Amniotic epithelial cell (primary cell): ENCODE measurements around the gene ACTRT3.

ENCODE experiments used
- DNase-seq: peaks from one replicate; pipeline ENCODE4 v3.0.0-alpha.2; 2010; ENCODE audit warnings: low read depth

ACTRT3 gene

GRCh38 chr3:169769287-169770181, at the start of gene ACTRT3:
Gene ACTRT3 (minus strand): TSS chr3:169769561. CDS start chr3:169769520, 41 bp downstream.
- DNase-seq: peak; percentile 79

- peak; percentile 72 for DNase-seq
Measured at GRCh38 chr3:169818316-169818715, 49.0 kb upstream of the ACTRT3 start.

- no peak for DNase-seq
Measured at GRCh38 chr3:169815590-169816150, 46.3 kb upstream of the ACTRT3 start.

- DNase-seq: peak; percentile 24
Measured at GRCh38 chr3:169813757-169814517, 44.6 kb upstream of the ACTRT3 start.

- no peak for DNase-seq
Measured at GRCh38 chr3:169813278-169813677, 43.9 kb upstream of the ACTRT3 start.

- DNase-seq: peak; percentile 77
Measured at GRCh38 chr3:169812332-169813235, 43.2 kb upstream of the ACTRT3 start, which contains the start of the genes LRRC34 and LRRIQ4. Gene LRRC34 (minus strand): TSS chr3:169812904. CDS start chr3:169812548, 356 bp downstream. Gene LRRIQ4 (plus strand): TSS chr3:169812870. CDS start chr3:169821922, 9,052 bp downstream.

- DNase-seq: peak; percentile 82
Measured at GRCh38 chr3:169811631-169812331, 42.4 kb upstream of the ACTRT3 start.

- no peak for DNase-seq
Measured at GRCh38 chr3:169809230-169809795, 40.0 kb upstream of the ACTRT3 start.

- no peak for DNase-seq
Measured at GRCh38 chr3:169804681-169805080, 35.3 kb upstream of the ACTRT3 start.

- DNase-seq: no peak
Measured at GRCh38 chr3:169792359-169792758, 23.0 kb upstream of the ACTRT3 start.

GRCh38 chr3:169790687-169791429, 21.5 kb upstream of the ACTRT3 start:
- DNase-seq: no peak

- no peak for DNase-seq
Measured at GRCh38 chr3:169790219-169790618, 20.9 kb upstream of the ACTRT3 start.

GRCh38 chr3:169787791-169788190, 18.4 kb upstream of the ACTRT3 start:
- no peak for DNase-seq

GRCh38 chr3:169787120-169787519, 17.8 kb upstream of the ACTRT3 start:
- no peak for DNase-seq

- DNase-seq: no peak
Measured at GRCh38 chr3:169781209-169781855, 12.0 kb upstream of the ACTRT3 start.

- DNase-seq: no peak
Measured at GRCh38 chr3:169780742-169781141, 11.4 kb upstream of the ACTRT3 start.

GRCh38 chr3:169777822-169778221, 8.5 kb upstream of the ACTRT3 start:
- no peak for DNase-seq

GRCh38 chr3:169774186-169774585, 4.8 kb upstream of the ACTRT3 start:
- no peak for DNase-seq
